Right forelimb (tissue), 1 donor: ENCODE data around the gene PLPP4.

Experiments used
- DNase-seq: peaks from one replicate; pipeline ENCODE4 v3.0.0-alpha.2; 2018

PLPP4 gene

GRCh38 chr10:120457431-120458172 lies 575 bp downstream of the PLPP4 start:
- no peak for DNase-seq

GRCh38 chr10:120458432-120458831 lies 1.4 kb downstream of the PLPP4 start:
- no peak for DNase-seq

- no peak for DNase-seq
Measured at GRCh38 chr10:120459185-120459584, 2.2 kb downstream of the PLPP4 start.

- no peak for DNase-seq
Measured at GRCh38 chr10:120460186-120460585, 3.2 kb downstream of the PLPP4 start.

GRCh38 chr10:120460776-120461175 lies 3.7 kb downstream of the PLPP4 start:
- no peak for DNase-seq

- no peak for DNase-seq
Measured at GRCh38 chr10:120462018-120462682, 5.1 kb downstream of the PLPP4 start.

GRCh38 chr10:120465138-120465537 lies 8.1 kb downstream of the PLPP4 start:
- DNase-seq = no peak

- no peak for DNase-seq
Measured at GRCh38 chr10:120466006-120466405, 9.0 kb downstream of the PLPP4 start.

- DNase-seq = no peak
Measured at GRCh38 chr10:120473593-120473992, 16.6 kb downstream of the PLPP4 start.

GRCh38 chr10:120474956-120475355 lies 17.9 kb downstream of the PLPP4 start:
- DNase-seq = no peak

GRCh38 chr10:120475844-120476791 lies 19.1 kb downstream of the PLPP4 start:
- no peak for DNase-seq

- DNase-seq = no peak
Measured at GRCh38 chr10:120477021-120477742, 20.2 kb downstream of the PLPP4 start.

- no peak for DNase-seq
Measured at GRCh38 chr10:120477743-120478141, 20.7 kb downstream of the PLPP4 start.

GRCh38 chr10:120478386-120478785 lies 21.4 kb downstream of the PLPP4 start:
- DNase-seq = no peak

- no peak for DNase-seq
Measured at GRCh38 chr10:120479506-120479905, 22.5 kb downstream of the PLPP4 start.

- DNase-seq = no peak
Measured at GRCh38 chr10:120480065-120480600, 23.1 kb downstream of the PLPP4 start.

- no peak for DNase-seq
Measured at GRCh38 chr10:120480848-120481247, 23.8 kb downstream of the PLPP4 start.

GRCh38 chr10:120483006-120483405 lies 26.0 kb downstream of the PLPP4 start:
- no peak for DNase-seq

GRCh38 chr10:120483651-120484301 lies 26.7 kb downstream of the PLPP4 start:
- no peak for DNase-seq

- DNase-seq = no peak
Measured at GRCh38 chr10:120485946-120486345, 28.9 kb downstream of the PLPP4 start.

GRCh38 chr10:120486671-120487205 lies 29.7 kb downstream of the PLPP4 start:
- no peak for DNase-seq

GRCh38 chr10:120490288-120490687 lies 33.3 kb downstream of the PLPP4 start:
- no peak for DNase-seq
